Keratinocyte (primary cell): Measurements from ENCODE around the gene CPOX. TPM values are rescaled to one million over a fixed set of nuclear protein-coding genes. Genes with fewer than 3 reads are reported as not detected.

Experiments used
- DNase-seq: peaks from one replicate; pipeline ENCODE4 v3.0.0-alpha.2; 2011; ENCODE audit warnings: low read depth, missing footprints, low spot score
- FAIRE-seq: peaks from 2 replicates; lab custom pipeline; 2011; peaks lifted over from hg19 to GRCh38; lab: Jason Lieb, UNC
- H2AFZ ChIP-seq: 2 replicates; pipeline ENCODE4 v1.6.0; 2012; ENCODE audit warnings: low read length, control low read depth, inconsistent platforms; ENCODE audit not compliant: control insufficient read depth
- H3K27ac ChIP-seq: 2 replicates; pipeline ENCODE4 v1.5.1; 2011; ENCODE audit warnings: low read length; ENCODE audit not compliant: control insufficient read depth, insufficient read depth
- H3K27me3 ChIP-seq: 3 replicates; pipeline ENCODE4 v1.6.0; 2011; ENCODE audit warnings: low read length; ENCODE audit not compliant: control insufficient read depth, insufficient read depth; ENCODE audit errors: extremely low read depth
- H3K36me3 ChIP-seq, 2 experiments: 2 replicates in 1 of 2; 3 replicates in 1 of 2; pipeline ENCODE4 v1.5.1; 2011; ENCODE audit warnings: low read length in 2 of 2, mild to moderate bottlenecking in 1 of 2; ENCODE audit not compliant: control insufficient read depth in 2 of 2, insufficient read depth in 2 of 2; ENCODE audit errors: extremely low read depth in 1 of 2
- H3K4me1 ChIP-seq: 3 replicates; pipeline ENCODE4 v1.5.1; 2011; ENCODE audit warnings: low read length; ENCODE audit not compliant: control insufficient read depth, insufficient read depth; ENCODE audit errors: extremely low read depth
- H3K4me2 ChIP-seq: 3 replicates; pipeline ENCODE4 v1.6.0; 2011; ENCODE audit warnings: low read depth, low read length; ENCODE audit not compliant: control insufficient read depth, insufficient read depth; ENCODE audit errors: extremely low read depth
- H3K4me3 ChIP-seq, 3 experiments: fragments of 200-600 bp in 1 of 3; sonication (generic) in 1 of 3; 2 replicates in 2 of 3; 3 replicates in 1 of 3; pipeline ENCODE4 v1.5.1; 2011 to 2016; ENCODE audit warnings: low read length in 3 of 3, mild to moderate bottlenecking in 3 of 3, control low read depth in 2 of 3, inconsistent platforms in 1 of 3, low read depth in 1 of 3, mixed read lengths in 1 of 3, mixed run types in 1 of 3, moderate library complexity in 1 of 3; ENCODE audit not compliant: control insufficient read depth in 2 of 3, insufficient read depth in 2 of 3; ENCODE audit errors: extremely low read depth in 1 of 3
- H3K79me2 ChIP-seq: 2 replicates; pipeline ENCODE4 v1.6.0; 2012; ENCODE audit warnings: low read length; ENCODE audit not compliant: control insufficient read depth, insufficient read depth
- H3K9ac ChIP-seq: 3 replicates; pipeline ENCODE4 v1.6.0; 2011; ENCODE audit warnings: low read length; ENCODE audit not compliant: control insufficient read depth, insufficient read depth; ENCODE audit errors: extremely low read depth
- H3K9me1 ChIP-seq: 3 replicates; pipeline ENCODE4 v1.6.0; 2011; ENCODE audit warnings: low read length; ENCODE audit not compliant: control insufficient read depth, insufficient read depth; ENCODE audit errors: extremely low read depth
- H3K9me3 ChIP-seq: 2 replicates; pipeline ENCODE4 v1.5.1; 2012; ENCODE audit warnings: low read depth, low read length; ENCODE audit not compliant: control insufficient read depth
- H4K20me1 ChIP-seq: 3 replicates; pipeline ENCODE4 v1.6.0; 2011; ENCODE audit warnings: low read length; ENCODE audit not compliant: control insufficient read depth, insufficient read depth; ENCODE audit errors: extremely low read depth
- EZH2 ChIP-seq: IDR thresholded peaks from one replicate; pipeline ENCODE4 v1.6.1; 2012; ENCODE audit warnings: inconsistent platforms, mild to moderate bottlenecking, low read length, moderate library complexity
- dilution Hi-C: fragments of 300-500 bp; cut with MboI; formaldehyde crosslinking; loops from one replicate; pipeline ENCODE4 v1.7.0; 2020; ENCODE audit warnings: low sequenced_read_pairs; ENCODE audit not compliant: extremely low pct_ligation_motif_present
- polyA plus RNA-seq, 5 experiments: library from polyadenylated mRNA; depleted of rRNA in 3 of 5; stranded (reverse) in 3 of 5; stranded (forward) in 1 of 5; unstranded in 1 of 5; fragments of >200 nt; gene quantifications; 1 replicate in 1 of 5; 2 replicates in 3 of 5; 3 replicates in 1 of 5; pipeline versions ENCODE4 v1.2.1 to v1.2.3, GENCODE V29; 2011 to 2012; ENCODE audit warnings: missing spikeins in 2 of 5, low read depth in 1 of 5, low replicate concordance in 1 of 5
- TF ChIP-seq, protein P1 (sequence below), 3 experiments: IDR thresholded peaks in 1 of 3; conservative IDR thresholded peaks in 1 of 3; optimal IDR thresholded peaks in 1 of 3; 2 replicates in 2 of 3; 3 replicates in 1 of 3; pipeline versions ENCODE3 to v1.5.1; 2011; ENCODE audit warnings: low read length in 3 of 3, mild to moderate bottlenecking in 3 of 3, moderate library complexity in 2 of 3, control low read depth in 1 of 3, inconsistent platforms in 1 of 3; ENCODE audit not compliant: insufficient read depth in 2 of 3; ENCODE audit errors: extremely low read depth in 1 of 3

The CPOX gene
- polyA plus RNA-seq, 1 donor (not counting 4 experiments of a cell fraction or from before 2014, with no cell fraction given): 29.4 TPM

DNA sequence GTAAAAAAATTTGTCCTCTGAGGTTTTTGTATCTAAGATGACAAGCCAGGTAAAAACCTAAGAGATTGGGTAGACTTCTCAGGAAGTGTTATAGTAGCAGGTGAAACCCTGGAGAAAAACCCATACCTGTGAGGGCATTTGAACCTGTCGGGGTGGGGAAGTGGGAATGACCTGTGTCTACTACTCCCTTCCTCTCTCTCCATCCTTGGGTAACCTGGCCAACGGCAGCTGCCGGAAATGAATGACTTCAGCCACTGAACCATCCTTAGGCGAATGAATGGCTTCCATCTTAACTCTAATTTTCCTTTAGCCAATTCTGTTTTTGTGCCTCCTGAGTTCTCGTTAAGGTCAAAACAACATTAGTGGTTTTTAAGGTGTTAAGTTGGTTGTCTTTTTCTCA, 44.9 kb downstream of the CPOX start:
- Histone ChIP-seq H3K4me3 (no peak overlapping the region), H3K9ac (no peak overlapping the region), H3K4me1 (no peaks in the 10 kb centered on the region), H3K27me3 (no peaks in the 10 kb centered on the region), H3K4me2 (no peak overlapping the region), H2AFZ (no peak overlapping the region), H3K9me1 (no peaks in the 10 kb centered on the region), H3K36me3 (no peaks in the 10 kb centered on the region), H3K9me3 (no peaks in the 10 kb centered on the region), H3K27ac (no peak overlapping the region), H4K20me1 (no peaks in the 10 kb centered on the region), H3K79me2 (no peaks in the 10 kb centered on the region)
- FAIRE-seq (no peak), DNase-seq (no peak)
- TF ChIP-seq, protein P1, sequence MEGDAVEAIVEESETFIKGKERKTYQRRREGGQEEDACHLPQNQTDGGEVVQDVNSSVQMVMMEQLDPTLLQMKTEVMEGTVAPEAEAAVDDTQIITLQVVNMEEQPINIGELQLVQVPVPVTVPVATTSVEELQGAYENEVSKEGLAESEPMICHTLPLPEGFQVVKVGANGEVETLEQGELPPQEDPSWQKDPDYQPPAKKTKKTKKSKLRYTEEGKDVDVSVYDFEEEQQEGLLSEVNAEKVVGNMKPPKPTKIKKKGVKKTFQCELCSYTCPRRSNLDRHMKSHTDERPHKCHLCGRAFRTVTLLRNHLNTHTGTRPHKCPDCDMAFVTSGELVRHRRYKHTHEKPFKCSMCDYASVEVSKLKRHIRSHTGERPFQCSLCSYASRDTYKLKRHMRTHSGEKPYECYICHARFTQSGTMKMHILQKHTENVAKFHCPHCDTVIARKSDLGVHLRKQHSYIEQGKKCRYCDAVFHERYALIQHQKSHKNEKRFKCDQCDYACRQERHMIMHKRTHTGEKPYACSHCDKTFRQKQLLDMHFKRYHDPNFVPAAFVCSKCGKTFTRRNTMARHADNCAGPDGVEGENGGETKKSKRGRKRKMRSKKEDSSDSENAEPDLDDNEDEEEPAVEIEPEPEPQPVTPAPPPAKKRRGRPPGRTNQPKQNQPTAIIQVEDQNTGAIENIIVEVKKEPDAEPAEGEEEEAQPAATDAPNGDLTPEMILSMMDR (optimal IDR thresholded peaks at IDR 0.05 in 1 of 3, IDR thresholded peaks at IDR 0.05 in 1 of 3, conservative IDR thresholded peaks at IDR 0.05 in 1 of 3; ENCODE audit: extremely low read depth in 1 of 3, insufficient read depth in 2 of 3, low read length in 3 of 3): no peak
- TF ChIP-seq EZH2: no peak
- dilution Hi-C loops: no loop called here

DNA sequence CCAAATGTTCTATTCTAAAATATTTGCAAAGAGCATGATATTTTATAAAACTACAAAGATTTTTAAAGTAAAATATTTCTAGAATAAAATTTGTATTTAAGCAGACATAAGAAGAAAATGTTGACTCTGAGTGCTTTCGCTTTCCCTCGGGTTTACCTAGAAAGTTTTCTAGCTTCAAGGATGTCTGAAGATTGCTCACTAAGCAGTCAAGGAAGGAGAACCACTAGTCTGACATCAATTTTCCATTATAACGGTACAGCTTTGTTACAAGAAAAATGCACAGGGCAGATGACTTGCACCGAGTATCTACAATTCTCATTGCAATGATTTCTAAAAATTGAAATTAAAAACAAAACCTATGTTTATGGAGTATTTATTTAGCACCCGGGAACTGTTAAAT, 47.5 kb downstream of the CPOX start:
- dilution Hi-C loops: no loop called here
- Histone ChIP-seq H4K20me1 (no peaks in the 10 kb centered on the region), H3K4me3 (no peak overlapping the region), H3K4me1 (no peaks in the 10 kb centered on the region), H3K79me2 (no peaks in the 10 kb centered on the region), H3K27me3 (no peaks in the 10 kb centered on the region), H3K9me1 (no peaks in the 10 kb centered on the region), H3K4me2 (no peak overlapping the region), H3K27ac (no peak overlapping the region), H3K9ac (no peak overlapping the region), H2AFZ (no peak overlapping the region), H3K9me3 (no peaks in the 10 kb centered on the region), H3K36me3 (no peaks in the 10 kb centered on the region)
- FAIRE-seq (no peak), DNase-seq (no peak)
- TF ChIP-seq, protein P1 (optimal IDR thresholded peaks at IDR 0.05 in 1 of 3, IDR thresholded peaks at IDR 0.05 in 1 of 3, conservative IDR thresholded peaks at IDR 0.05 in 1 of 3; ENCODE audit: extremely low read depth in 1 of 3, insufficient read depth in 2 of 3, low read length in 3 of 3): no peak
- TF ChIP-seq EZH2: no peak
